Ishikawa (cell line): ENCODE results near the gene BCL2L13.

Experiments
- CEBPB ChIP-seq: IDR thresholded peaks from 2 replicates; pipeline ENCODE4 v1.6.1; 2012
- CREB1 ChIP-seq: IDR thresholded peaks from 2 replicates; pipeline ENCODE4 v1.6.1; 2012; ENCODE audit warnings: low read depth
- EGR1 ChIP-seq: IDR thresholded peaks from 2 replicates; pipeline ENCODE4 v1.6.1; 2012
- EP300 ChIP-seq: IDR thresholded peaks from 2 replicates; pipeline ENCODE4 v1.6.1; 2012; ENCODE audit warnings: borderline replicate concordance
- FOXM1 ChIP-seq: IDR thresholded peaks from 2 replicates; pipeline ENCODE4 v1.6.1; 2012; ENCODE audit warnings: low read depth, borderline replicate concordance
- MAX ChIP-seq: IDR thresholded peaks from 2 replicates; pipeline ENCODE4 v1.6.1; 2012
- NFIC ChIP-seq: IDR thresholded peaks from 2 replicates; pipeline ENCODE4 v1.6.1; 2012
- RAD21 ChIP-seq: IDR thresholded peaks from 2 replicates; pipeline ENCODE4 v1.6.1; 2012; ENCODE audit warnings: low read depth
- REST ChIP-seq: IDR thresholded peaks from 2 replicates; pipeline ENCODE4 v1.6.1; 2012; ENCODE audit warnings: low read depth, mild to moderate bottlenecking
- TAF1 ChIP-seq: IDR thresholded peaks from 2 replicates; pipeline ENCODE4 v1.6.1; 2012; ENCODE audit warnings: low read depth, mild to moderate bottlenecking
- TCF12 ChIP-seq: IDR thresholded peaks from 2 replicates; pipeline ENCODE4 v1.6.1; 2012; ENCODE audit warnings: low read depth
- TEAD4 ChIP-seq: IDR thresholded peaks from 2 replicates; pipeline ENCODE4 v1.6.1; 2012
- USF1 ChIP-seq: IDR thresholded peaks from 2 replicates; pipeline ENCODE4 v1.6.1; 2012
- YY1 ChIP-seq: IDR thresholded peaks from 2 replicates; pipeline ENCODE4 v1.6.1; 2012; ENCODE audit warnings: low read depth
- ZBTB7A ChIP-seq: IDR thresholded peaks from 2 replicates; pipeline ENCODE4 v1.6.1; 2012; ENCODE audit warnings: low read depth

Gene BCL2L13

GRCh38 chr22:17774206-17774925 lies 135.8 kb downstream of the BCL2L13 start, which contains the start of gene BID:
Gene BID (minus strand): TSS chr22:17774469. CDS start chr22:17750116, 24,353 bp downstream.
- TF ChIP-seq FOXM1 (no peak), MAX (no peak), TEAD4 (no peak), YY1 (no peak), RAD21 (no peak), EP300 (no peak), EGR1 (no peak), ZBTB7A (no peak; the same call in 1 of the 2 replicates), USF1 (no peak), REST (no peak), NFIC (no peak), CREB1 (no peak), TAF1 (no peak), CEBPB (no peak)

GRCh38 chr22:17774926-17775685 lies 136.5 kb downstream of the BCL2L13 start:
- TF ChIP-seq MAX = no peak
- no peak for TF ChIP-seq RAD21
- TF ChIP-seq CEBPB = no peak
- no peak for TF ChIP-seq TEAD4
- TF ChIP-seq EP300 = no peak
- no peak for TF ChIP-seq REST
- TF ChIP-seq EGR1 = no peak
- TF ChIP-seq TCF12 = no peak
- no peak for TF ChIP-seq FOXM1
- TF ChIP-seq TAF1 = no peak
- no peak for TF ChIP-seq USF1
- no peak for TF ChIP-seq ZBTB7A
- no peak for TF ChIP-seq YY1
- no peak for TF ChIP-seq NFIC
- no peak for TF ChIP-seq CREB1

- no peak for TF ChIP-seq TEAD4
- TF ChIP-seq MAX = no peak
- no peak for TF ChIP-seq CEBPB
- no peak for TF ChIP-seq USF1
- TF ChIP-seq CREB1 = no peak
- TF ChIP-seq TCF12 = no peak
- no peak for TF ChIP-seq FOXM1
- TF ChIP-seq TAF1 = no peak
- no peak for TF ChIP-seq YY1
- TF ChIP-seq RAD21 = no peak
- no peak for TF ChIP-seq EP300
- no peak for TF ChIP-seq REST
- no peak for TF ChIP-seq NFIC
- TF ChIP-seq ZBTB7A = no peak
- TF ChIP-seq EGR1 = no peak
Observed at GRCh38 chr22:17775781-17776465, 137.4 kb downstream of the BCL2L13 start.
